ENCODE measurements around the gene CDH4. TPM values are rescaled to one million over a fixed set of nuclear protein-coding genes. Genes with fewer than 3 reads are reported as not detected.

CDH4 gene
- total and polyA plus RNA-seq, 7 donors: under 0.01 to 0.06 TPM; not detected in 5

DNA sequence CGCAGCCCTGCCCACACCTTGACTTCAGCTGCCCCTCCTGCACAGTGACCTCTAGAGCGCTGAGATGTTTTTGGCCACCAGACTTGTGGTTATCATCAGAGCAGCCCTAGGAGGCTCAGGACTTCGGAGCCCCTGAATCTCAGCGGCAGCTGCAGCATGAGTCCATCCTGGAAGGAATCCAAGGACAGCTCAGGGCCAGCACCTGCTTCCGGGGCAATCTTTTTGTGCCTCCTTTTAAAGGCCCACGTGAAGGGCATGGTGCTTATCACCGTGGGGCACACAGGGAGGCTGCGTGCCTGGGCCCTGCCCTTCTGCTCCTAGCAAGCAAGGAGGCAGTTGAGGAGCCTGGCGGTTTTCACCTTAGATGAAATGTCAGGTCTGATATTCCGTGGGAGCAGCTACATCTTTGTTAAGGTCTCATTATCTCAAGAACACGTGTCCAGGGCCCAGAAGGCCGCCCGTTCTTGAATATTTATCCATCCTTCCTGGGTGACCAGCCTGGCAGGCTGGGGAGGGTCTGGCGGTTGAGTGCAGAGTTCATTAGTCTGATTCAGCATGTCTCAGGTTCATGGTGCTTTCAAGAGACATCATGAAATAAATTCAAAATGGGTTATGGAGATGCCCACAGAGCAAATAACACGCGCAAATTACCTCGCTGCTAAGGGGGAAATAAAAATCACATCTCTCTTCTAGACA, 421.2 kb downstream of the CDH4 start:
- 62 to 79% methylated on average over 17 of the region's 17 CpGs for WGBS, 2 donors
- Histone ChIP-seq H3K36me3 (no peaks in the 10 kb centered on the region), H3K4me1 (no peaks in the 10 kb centered on the region), H3K4me3 (no peak overlapping the region), H3K27me3 (peaks cover 0 to 13% (median 3%) of the 10 kb centered on the region in 3 donors), H3K9me3 (no peaks in the 10 kb centered on the region), H3K27ac (no peak overlapping the region)
- DNase-seq: no peak
- no peak for TF ChIP-seq POLR2AphosphoS5 (IDR thresholded peaks at IDR 0.05)
- no peak for TF ChIP-seq POLR2A (IDR thresholded peaks at IDR 0.05)
- intact Hi-C loops (cut with DNase I): no loop called here

DNA sequence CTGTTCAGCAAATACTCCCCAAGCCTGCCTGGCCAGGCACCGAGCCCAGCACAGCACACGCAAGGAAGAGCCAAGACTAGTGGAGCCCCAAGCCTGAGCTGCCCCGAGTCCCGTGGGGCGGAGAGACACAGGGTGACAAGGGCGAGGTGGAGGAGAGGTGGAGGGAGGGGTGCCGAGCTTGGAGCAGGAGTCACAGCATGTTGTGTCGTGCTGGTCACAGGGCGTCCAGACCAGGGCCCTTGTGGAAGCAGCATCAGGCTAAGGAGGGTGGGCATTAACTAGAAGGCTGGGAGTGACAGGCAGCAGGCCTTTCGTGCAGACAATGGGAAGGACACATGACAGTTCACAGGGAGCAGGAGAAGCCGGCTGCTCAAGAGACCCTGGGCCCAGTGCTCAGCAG, 422.1 kb downstream of the CDH4 start:
- Histone ChIP-seq H3K4me3 (no peak overlapping the region), H3K36me3 (no peaks in the 10 kb centered on the region), H3K4me1 (no peaks in the 10 kb centered on the region), H3K27me3 (peaks cover 0 to 7% (median 3%) of the 10 kb centered on the region in 3 donors), H3K27ac (no peak overlapping the region), H3K9me3 (no peaks in the 10 kb centered on the region)
- no peak for TF ChIP-seq POLR2AphosphoS5 (IDR thresholded peaks at IDR 0.05)
- no peak for TF ChIP-seq EP300 (IDR thresholded peaks at IDR 0.05)
- TF ChIP-seq POLR2A (IDR thresholded peaks at IDR 0.05): no peak
- TF ChIP-seq, protein P1, sequence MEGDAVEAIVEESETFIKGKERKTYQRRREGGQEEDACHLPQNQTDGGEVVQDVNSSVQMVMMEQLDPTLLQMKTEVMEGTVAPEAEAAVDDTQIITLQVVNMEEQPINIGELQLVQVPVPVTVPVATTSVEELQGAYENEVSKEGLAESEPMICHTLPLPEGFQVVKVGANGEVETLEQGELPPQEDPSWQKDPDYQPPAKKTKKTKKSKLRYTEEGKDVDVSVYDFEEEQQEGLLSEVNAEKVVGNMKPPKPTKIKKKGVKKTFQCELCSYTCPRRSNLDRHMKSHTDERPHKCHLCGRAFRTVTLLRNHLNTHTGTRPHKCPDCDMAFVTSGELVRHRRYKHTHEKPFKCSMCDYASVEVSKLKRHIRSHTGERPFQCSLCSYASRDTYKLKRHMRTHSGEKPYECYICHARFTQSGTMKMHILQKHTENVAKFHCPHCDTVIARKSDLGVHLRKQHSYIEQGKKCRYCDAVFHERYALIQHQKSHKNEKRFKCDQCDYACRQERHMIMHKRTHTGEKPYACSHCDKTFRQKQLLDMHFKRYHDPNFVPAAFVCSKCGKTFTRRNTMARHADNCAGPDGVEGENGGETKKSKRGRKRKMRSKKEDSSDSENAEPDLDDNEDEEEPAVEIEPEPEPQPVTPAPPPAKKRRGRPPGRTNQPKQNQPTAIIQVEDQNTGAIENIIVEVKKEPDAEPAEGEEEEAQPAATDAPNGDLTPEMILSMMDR (IDR thresholded peaks at IDR 0.05): no peak
- DNase-seq: no peak
- 73 to 81% methylated on average over 11 of the region's 11 CpGs for WGBS, 2 donors
- intact Hi-C loops (cut with DNase I): no loop called here

DNA sequence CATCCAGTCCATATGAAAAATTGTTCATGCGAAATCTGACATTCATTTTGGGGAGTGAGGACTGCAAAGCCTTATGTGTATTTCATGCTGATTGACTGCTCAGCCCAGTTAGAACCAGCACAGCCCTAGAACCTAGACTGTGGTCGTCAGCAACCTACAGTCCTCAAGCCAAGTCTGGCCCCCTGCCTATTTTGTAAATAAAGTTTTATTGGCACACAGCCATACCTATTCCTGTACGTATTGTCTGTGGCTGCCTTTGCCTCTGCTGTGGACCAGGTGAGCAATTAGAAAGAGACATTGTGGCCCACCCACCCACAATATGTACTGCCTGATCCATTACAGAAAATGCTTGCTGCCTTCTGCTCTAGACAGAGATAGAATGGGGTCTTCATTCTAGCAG, 422.6 kb downstream of the CDH4 start:
- H3K4me1 ChIP-seq: no peaks in the 10 kb centered on the region
- H3K9me3 ChIP-seq: no peaks in the 10 kb centered on the region
- no peak overlapping the region for H3K27ac ChIP-seq
- WGBS, 2 donors: 39 to 61% methylated on average over 3 of the region's 3 CpGs
- intact Hi-C loops (cut with DNase I): no loop called here
- H3K4me3 ChIP-seq: no peak overlapping the region
- no peak for DNase-seq
- H3K27me3 ChIP-seq: peaks cover 0 to 11% (median 3%) of the 10 kb centered on the region in 3 donors
- TF ChIP-seq EP300 (IDR thresholded peaks at IDR 0.05) (no peak), POLR2AphosphoS5 (IDR thresholded peaks at IDR 0.05) (no peak), POLR2A (IDR thresholded peaks at IDR 0.05) (no peak)
- TF ChIP-seq, protein P1 (IDR thresholded peaks at IDR 0.05): no peak
- H3K36me3 ChIP-seq: no peaks in the 10 kb centered on the region

DNA sequence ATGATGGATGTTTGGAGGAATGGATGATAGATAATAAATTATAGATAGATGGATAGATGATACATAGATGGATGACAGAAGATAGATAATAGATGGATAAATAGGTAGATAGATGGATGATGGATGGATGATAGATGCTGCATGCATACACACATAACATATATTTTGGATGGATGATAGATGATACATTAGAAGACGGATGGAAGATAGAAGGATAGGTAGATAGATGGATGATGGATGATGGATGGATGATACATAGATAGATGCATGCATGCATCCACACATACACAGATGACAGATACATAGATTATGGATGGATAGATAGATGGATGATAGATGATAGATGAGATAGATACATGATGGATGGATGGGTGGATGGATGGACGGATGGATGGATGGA, 425.9 kb downstream of the CDH4 start:
- peaks cover 0 to 6% (median 5%) of the 10 kb centered on the region in 4 donors for H3K4me1 ChIP-seq
- no peak overlapping the region for H3K4me3 ChIP-seq
- TF ChIP-seq, protein P1 (IDR thresholded peaks at IDR 0.05): no peak
- no peak for TF ChIP-seq POLR2A (IDR thresholded peaks at IDR 0.05)
- no peak for TF ChIP-seq POLR2AphosphoS5 (IDR thresholded peaks at IDR 0.05)
- no peak for TF ChIP-seq EP300 (IDR thresholded peaks at IDR 0.05)
- WGBS, 2 donors: 61 to 68% methylated on average over 2 of the region's 2 CpGs
- peaks cover 0 to 32% (median 3%) of the 10 kb centered on the region in 3 donors for H3K27me3 ChIP-seq
- no peak for DNase-seq
- intact Hi-C loops (cut with DNase I): no loop called here
- H3K36me3 ChIP-seq: no peaks in the 10 kb centered on the region
- no peaks in the 10 kb centered on the region for H3K9me3 ChIP-seq
- no peak overlapping the region for H3K27ac ChIP-seq

DNA sequence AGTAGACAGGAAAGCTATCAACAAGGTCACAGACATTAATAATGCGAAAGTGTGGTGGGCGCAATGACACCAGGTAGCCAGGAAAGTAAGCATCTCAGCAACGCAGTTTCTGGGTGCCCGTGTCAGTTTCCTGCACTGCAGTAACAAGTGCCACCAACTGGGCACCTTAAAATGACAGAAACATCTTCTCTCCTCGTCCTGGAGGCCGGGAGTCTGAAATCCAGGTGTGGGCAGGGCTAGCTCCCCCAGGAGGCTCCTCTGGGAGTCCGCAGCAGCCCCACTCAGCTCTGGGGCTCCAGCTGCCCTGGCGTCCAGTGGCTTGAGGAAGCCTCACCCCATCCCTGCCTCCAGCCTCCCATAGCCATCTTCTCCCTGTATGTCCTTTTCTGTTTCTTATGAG, 426.4 kb downstream of the CDH4 start:
- Histone ChIP-seq H3K9me3 (no peaks in the 10 kb centered on the region), H3K4me1 (peaks cover 0 to 11% (median 10%) of the 10 kb centered on the region in 4 donors), H3K4me3 (no peak overlapping the region), H3K27ac (no peak overlapping the region), H3K27me3 (peaks cover 0 to 35% (median 3%) of the 10 kb centered on the region in 3 donors), H3K36me3 (no peaks in the 10 kb centered on the region)
- DNase-seq: no peak
- no peak for TF ChIP-seq POLR2AphosphoS5 (IDR thresholded peaks at IDR 0.05)
- no peak for TF ChIP-seq EP300 (IDR thresholded peaks at IDR 0.05)
- TF ChIP-seq, protein P1 (IDR thresholded peaks at IDR 0.05): no peak
- TF ChIP-seq POLR2A (IDR thresholded peaks at IDR 0.05): no peak
- intact Hi-C loops (cut with DNase I): no loop called here
- WGBS, 2 donors: 79 to 85% methylated on average over 8 of the region's 8 CpGs

Measured in sigmoid colon (tissue), 7 donors.